ENCODE results near the gene MLLT3.

The MLLT3 gene

GRCh38 chr9:20343325-20343724 lies 279.0 kb downstream of the MLLT3 start:
- DNase-seq (ENCODE audit: low read depth in 3 of 3): no peak

DNA sequence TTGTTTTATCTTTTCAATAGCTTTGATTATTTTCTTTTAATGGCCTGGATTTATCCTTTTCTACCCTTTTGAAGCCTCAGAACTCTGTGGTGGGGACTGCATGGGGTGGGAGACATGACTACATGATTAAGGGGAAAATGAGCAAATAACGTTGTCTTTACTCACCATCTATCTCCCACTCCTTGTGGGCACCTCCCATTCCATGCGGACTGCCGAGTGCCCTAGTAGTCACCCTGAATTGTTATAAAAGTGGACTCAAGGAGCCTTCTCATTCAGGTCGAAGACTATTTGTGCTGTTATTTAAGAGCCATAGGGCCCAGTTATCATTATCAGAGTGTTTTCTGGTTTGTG lies 281.8 kb downstream of the MLLT3 start:
- DNase-seq (ENCODE audit: low read depth in 3 of 3): no peak

DNA sequence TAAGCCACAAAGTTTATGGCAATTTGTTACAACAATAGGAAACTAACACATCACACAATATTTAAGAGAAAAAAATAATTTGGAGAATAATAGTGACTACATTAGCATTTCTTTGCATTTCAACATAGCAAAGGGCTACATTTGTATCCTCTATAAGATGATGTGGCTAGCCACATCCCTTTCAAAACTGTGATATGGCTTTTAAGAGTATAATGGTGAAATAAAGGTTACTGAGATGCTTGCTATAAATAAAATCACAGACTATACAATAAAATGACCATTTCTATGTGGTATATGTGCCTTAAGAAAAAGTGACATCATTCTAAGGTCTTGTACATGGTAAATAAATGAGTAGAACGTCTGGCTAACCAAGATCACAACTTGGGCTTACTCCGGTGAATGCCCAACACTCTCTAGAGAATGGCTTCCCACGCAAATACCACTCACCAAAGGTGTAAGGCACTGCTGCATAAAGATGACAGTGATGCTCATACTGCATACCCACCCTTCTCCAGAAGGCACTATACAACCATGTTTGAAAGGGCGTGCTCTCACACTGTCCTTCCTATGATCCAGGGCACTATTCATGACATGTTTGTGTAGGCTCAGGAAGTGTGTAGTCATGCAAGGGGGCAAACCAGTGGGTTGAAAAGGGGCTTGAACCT lies 286.5 kb downstream of the MLLT3 start:
- no peak for DNase-seq (ENCODE audit: low read depth in 3 of 3)

- DNase-seq (ENCODE audit: low read depth in 3 of 3): no peak
Observed at GRCh38 chr9:20333991-20334390, 288.3 kb downstream of the MLLT3 start.

DNA sequence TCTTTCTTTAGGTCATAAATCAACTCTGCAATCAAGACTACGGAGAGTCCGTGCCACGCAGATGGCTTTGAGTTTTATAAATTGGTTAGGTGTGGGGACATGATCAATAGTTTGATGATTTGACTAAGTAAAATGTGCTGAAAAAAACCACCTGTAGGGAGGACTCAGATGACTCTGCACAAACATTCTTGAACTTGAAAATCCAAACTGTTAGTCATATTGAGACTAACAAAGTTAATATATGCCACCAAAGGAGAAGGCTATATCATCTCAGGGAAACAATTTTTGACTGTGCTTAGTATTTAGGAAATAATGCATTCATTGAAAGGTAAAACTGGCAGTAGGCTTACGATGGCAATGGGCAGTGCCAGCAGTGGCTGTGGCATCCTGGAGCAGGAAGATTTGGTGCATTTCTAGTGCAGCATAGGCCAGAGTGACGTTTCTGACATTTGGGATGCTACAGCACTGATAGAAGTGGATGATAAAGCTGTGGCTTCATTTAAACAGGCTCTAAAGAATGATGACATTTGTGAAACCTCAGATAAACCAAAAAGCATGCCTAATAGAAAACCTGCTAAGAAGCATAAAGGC lies 291.1 kb downstream of the MLLT3 start:
- DNase-seq (ENCODE audit: low read depth in 3 of 3): no peak

DNA sequence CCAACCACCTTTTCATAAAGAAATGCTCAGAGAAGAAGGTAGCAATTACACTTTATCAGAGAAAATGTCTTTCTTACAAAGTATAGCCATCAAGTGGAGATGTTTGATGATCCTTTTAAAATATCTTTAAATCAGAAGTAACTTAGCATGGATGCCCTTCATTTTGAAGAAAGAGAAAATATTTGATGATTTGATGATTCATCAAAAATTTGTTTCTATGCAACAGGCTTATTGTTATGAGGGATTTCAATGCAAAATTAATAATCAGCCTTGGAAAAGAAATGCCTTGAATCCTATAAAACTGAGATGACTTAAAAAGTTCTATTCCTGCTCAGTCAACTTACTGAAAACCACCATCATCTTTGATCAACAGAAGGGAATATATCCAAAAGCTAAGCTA lies 291.6 kb downstream of the MLLT3 start:
- no peak for DNase-seq (ENCODE audit: low read depth in 3 of 3)

- DNase-seq (ENCODE audit: low read depth in 3 of 3): no peak
Observed at GRCh38 chr9:20326516-20326915, 295.8 kb downstream of the MLLT3 start.

DNA sequence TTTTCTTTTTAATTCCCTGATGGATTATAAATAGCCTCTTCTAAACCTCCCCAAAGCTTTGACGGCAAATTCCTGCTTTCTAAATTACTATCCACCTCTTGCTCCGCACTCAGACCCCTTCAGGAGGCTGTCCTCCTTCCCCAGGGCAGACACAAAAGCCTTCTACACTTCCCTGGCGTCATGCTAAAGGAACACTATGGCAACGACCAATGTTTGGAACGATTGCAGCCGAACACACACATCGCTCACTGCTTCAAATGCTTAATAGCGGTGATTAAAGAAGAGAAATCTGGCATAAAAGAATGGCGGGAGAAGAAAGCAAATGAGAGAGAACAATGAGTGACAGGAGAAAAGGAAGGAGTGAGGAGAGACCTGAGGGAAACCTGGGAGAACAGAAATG lies 297.3 kb downstream of the MLLT3 start:
- no peak for DNase-seq (ENCODE audit: low read depth in 3 of 3)

GRCh38 chr9:20322212-20322611 lies 300.1 kb downstream of the MLLT3 start:
- DNase-seq (ENCODE audit: low read depth in 3 of 3): no peak

DNA sequence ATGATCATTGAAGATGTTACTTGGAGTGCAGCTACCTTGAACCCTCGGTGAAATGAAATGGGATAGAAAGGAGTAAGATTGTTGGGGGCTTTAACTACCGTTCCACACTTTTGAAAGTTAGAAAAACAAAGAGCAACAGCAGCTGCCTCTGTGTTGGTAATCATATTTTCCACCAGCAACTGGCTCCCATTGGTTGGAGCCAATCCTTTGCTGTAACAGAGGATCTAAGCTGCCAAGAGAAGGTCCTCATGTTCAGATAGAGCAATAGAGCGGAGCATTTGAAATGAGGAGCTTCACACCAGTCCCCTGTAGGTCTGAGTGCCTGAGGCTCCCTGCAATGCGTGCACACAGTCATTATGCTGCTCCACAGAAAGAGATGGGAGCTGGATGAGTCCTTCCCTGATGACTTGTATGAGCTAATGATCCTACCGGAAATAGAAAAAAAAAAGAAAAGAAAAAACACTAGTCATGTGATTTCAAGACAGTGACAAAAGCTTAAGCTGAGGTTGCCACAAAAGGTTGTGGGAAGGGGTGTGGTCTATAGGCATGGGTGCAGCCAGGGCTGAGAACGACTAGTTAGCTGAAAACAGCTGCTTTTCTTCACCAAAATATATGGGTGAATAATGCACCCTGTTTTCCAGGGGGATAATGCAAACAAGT lies 300.7 kb downstream of the MLLT3 start:
- peak in 1 of 3 experiments; percentile 24 for DNase-seq (ENCODE audit: low read depth in 3 of 3)

DNA sequence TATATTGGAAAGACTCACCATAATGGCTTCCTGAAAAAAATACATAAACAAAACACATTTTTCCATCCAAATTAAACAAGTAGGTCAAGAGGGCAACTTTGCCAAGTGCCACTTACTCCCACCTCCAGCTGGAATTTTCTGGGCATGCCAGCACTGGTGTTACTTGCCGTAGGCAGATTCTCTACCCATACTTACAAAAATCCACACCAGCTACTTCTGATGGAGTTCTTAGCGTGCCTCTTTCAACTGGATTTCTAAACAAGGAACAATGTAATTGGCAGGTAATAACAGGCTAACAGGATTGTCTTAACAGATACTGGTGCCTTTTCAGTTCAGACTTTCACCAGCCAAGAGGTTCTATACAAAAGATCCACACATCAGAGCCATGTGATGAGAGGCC lies 301.4 kb downstream of the MLLT3 start:
- no peak for DNase-seq (ENCODE audit: low read depth in 3 of 3)

DNA sequence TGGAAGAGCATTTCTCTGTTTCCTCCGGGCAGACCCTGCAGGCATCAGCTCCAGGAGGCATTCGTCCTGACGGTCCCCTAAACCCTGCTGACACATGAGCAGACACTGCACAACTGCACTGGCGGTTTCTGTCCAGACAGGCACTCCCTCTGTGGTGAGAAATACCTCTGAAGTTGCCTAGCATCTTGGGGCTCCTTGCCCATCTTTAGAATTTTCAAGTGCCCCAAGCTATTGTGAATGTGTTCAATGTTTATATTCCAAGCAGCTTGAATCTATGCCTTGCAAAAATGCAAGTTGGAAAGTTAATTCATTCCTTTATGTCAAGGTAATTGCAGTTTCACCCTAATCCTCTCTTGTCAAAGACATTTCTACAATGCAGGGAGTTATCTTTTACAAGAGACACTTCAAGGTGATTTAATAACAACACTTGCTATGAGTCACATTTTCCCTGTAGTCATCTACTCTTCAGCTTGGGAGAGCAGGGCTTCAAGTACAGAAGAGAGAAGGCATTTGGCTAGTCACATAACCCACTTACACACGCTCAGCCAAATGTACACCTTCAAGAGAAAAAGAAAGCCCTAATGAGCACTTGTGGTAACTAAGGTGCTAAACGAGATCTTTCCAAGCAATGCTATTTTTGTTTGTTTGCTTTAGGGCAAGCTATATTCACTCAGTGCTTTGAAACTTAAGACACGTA lies 302.5 kb downstream of the MLLT3 start:
- DNase-seq (ENCODE audit: low read depth in 3 of 3): no peak

- no peak for DNase-seq (ENCODE audit: low read depth in 3 of 3)
Observed at GRCh38 chr9:20319241-20319640, 303.1 kb downstream of the MLLT3 start.

- no peak for DNase-seq (ENCODE audit: low read depth in 3 of 3)
Observed at GRCh38 chr9:20317701-20318100, 304.6 kb downstream of the MLLT3 start.

DNA sequence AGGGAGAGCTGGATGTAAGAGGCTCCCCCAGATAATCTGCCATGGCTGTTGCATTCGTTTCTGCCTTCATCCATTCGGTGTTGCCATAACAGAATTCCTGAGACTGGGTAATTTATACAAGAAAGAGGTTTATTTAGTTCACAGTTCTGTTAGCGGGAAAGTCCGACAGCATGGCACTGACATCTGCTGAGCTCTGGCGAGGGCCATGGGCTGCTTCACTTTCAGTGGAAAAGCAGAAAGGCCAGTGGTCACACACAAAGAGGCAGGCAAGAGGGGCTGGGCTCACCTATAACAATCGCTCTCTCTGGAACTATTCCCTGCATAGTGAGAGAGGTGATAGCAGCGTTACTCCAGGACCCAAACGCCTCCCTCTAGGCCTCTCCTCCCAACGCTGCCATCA lies 305.9 kb downstream of the MLLT3 start:
- DNase-seq (ENCODE audit: low read depth in 3 of 3): no peak

DNA sequence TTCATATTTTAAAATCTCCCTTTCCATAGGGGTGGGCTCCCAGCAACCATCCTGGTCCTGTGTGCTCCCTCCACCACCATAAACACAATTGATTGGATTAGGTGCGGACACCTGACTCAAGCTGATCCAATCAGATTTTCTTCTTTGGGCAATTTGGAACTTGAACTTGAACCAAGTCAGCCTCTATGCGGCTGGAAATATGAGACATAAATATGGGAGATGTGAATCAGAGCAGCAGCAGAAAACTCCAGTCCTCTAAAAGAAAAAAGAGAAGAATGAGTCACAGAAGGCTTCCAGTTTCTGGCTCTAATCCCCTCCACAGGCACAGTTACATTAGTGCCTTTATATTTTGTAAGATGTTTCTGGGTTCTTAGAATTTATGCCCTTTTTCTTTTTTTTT lies 306.6 kb downstream of the MLLT3 start:
- no peak for DNase-seq (ENCODE audit: low read depth in 3 of 3)

DNA sequence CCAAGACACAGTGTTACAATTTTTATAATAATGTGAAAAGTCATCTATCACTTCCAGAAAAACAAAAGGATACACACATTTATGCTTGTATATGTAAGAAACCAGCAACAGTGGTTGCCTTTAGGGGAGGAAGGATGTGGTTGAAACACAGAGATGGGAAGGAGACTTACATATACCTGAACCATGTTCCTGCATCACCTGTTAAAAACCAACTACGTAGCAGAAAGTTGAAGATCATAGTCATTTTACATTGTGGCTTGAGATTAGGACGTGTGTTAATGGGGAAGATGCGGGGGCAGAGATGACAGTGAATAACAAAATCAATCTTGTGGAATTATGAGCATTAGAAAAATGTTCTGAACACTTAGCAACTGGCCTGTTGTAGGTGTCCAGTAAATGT lies 307.3 kb downstream of the MLLT3 start:
- DNase-seq (ENCODE audit: low read depth in 3 of 3): no peak

GRCh38 chr9:20313415-20313814 lies 308.9 kb downstream of the MLLT3 start:
- DNase-seq (ENCODE audit: low read depth in 3 of 3): no peak

DNA sequence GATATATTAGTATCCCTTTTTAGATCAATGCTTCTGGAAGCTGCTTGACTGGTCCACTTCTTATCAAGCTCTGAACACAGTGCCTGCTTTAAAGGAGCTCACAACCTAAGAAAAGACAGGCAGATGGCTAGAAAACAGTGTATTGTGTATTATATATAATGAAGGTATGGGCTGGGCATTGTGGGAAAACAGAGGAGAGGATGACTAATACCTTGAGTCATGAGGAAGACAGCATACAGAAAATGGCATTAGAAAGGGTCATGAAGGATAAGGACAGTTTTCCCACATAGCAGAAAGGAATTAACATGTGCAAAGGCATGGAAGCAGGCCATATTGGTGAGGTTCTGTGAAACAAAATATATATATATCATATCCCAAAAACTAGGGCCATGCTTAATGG lies 309.6 kb downstream of the MLLT3 start:
- no peak for DNase-seq (ENCODE audit: low read depth in 3 of 3)

- DNase-seq (ENCODE audit: low read depth in 3 of 3): no peak
Observed at GRCh38 chr9:20310024-20310423, 312.3 kb downstream of the MLLT3 start.

- DNase-seq (ENCODE audit: low read depth in 3 of 3): no peak
Observed at GRCh38 chr9:20309124-20309523, 313.2 kb downstream of the MLLT3 start.

GRCh38 chr9:20307621-20308020 lies 314.7 kb downstream of the MLLT3 start:
- DNase-seq (ENCODE audit: low read depth in 3 of 3): no peak

DNA sequence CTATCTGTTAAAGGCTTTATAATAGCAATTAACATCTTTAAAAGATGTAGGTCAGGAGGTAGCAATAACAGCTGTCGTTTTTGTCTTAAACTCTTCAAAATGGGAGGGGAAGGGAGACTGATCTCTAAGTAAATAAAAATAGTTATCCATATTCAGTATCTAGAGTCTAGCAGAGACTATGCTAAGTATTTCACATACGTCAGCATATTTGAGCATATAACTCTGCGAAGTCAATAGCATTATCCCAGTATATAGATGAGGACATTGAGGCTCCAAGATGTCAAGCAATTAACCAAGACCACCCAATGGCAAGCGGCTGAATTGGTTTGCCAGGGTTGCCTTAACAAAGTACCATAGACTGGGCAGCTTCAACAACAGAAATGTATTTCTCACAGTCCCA lies 316.8 kb downstream of the MLLT3 start:
- no peak for DNase-seq (ENCODE audit: low read depth in 3 of 3)

Measured in stimulated activated CD4-positive, alpha-beta T cell treated with anti-CD3 and anti-CD28 coated beads, TNF-alpha, amount 100 ng/mL, for 4 hours (primary cell).